Stomach (tissue), 9 donors: ENCODE results near the gene NCK1. TPM values are rescaled to one million over a fixed set of nuclear protein-coding genes. Genes with fewer than 3 reads are reported as not detected.

Experiments used
- DNase-seq, 2 donors: peaks; one replicate each; pipeline versions ENCODE4 v3.0.0 to v3.0.0-alpha.2; 2013 to 2019
- H3K27ac ChIP-seq, 5 donors: fragments of 200-600 bp in 4 of 5; sonication (generic) in 4 of 5; one replicate each; pipeline ENCODE4 v1.5.1; 2013 to 2019; ENCODE audit warnings: mild to moderate bottlenecking in 1 of 5, moderate library complexity in 1 of 5
- H3K27me3 ChIP-seq, 3 donors: fragments of 200-600 bp; sonication (generic); one replicate each; pipeline ENCODE4 v1.5.1; 2017 to 2019; ENCODE audit warnings: mixed run types in 1 of 3
- H3K36me3 ChIP-seq, 4 donors: fragments of 200-600 bp; sonication (generic); 1 replicate in 3 of 4; 2 replicates in 1 of 4; pipeline ENCODE4 v1.5.1; 2016 to 2019
- H3K4me1 ChIP-seq, 4 donors: fragments of 200-600 bp; sonication (generic); one replicate each; pipeline ENCODE4 v1.5.1; 2016 to 2019
- H3K4me3 ChIP-seq, 4 donors: fragments of 200-600 bp; sonication (generic) in 3 of 4; one replicate each; pipeline ENCODE4 v1.5.1; 2016 to 2019; ENCODE audit warnings: mild to moderate bottlenecking in 1 of 4
- H3K9me3 ChIP-seq, 4 donors: fragments of 200-600 bp; sonication (generic); one replicate each; pipeline ENCODE4 v1.5.1; 2016 to 2019
- EP300 ChIP-seq: sonication (generic); formaldehyde crosslinking; IDR thresholded peaks from one replicate; pipeline ENCODE4 v1.6.1; 2017; ENCODE audit warnings: antibody characterized with exemption
- POLR2A ChIP-seq, 4 donors: fragments of 450-650 bp; IDR thresholded peaks; one replicate each; pipeline ENCODE4 v1.6.1; 2016; ENCODE audit warnings: antibody characterized with exemption in 4 of 4, control low read depth in 2 of 4, mild to moderate bottlenecking in 1 of 4, moderate library complexity in 1 of 4
- POLR2AphosphoS5 ChIP-seq, 3 donors: sonication (generic); formaldehyde crosslinking; IDR thresholded peaks; one replicate each; pipeline ENCODE4 v1.6.1; 2016; ENCODE audit warnings: antibody characterized with exemption in 3 of 3
- WGBS, 5 donors: extraction: QIAGEN DNeasy Blood & Tissue Kit in 3 of 5; methylation state at CpG; one replicate each; pipeline versions ENCODE4 v1.1.5 to v1.1.7; 2013 to 2018; 5-methylcytosine and 5-hydroxymethylcytosine counted together
- intact Hi-C: fragments of 100-400 bp; cut with DNase I; formaldehyde crosslinking; loops from one replicate; pipeline ENCODE4 v1.15.1; 2023; ENCODE audit warnings: low total_unique reads
- polyA plus RNA-seq, 3 donors: library from polyadenylated mRNA; stranded (reverse); fragments of 200-250 nt; gene quantifications; one replicate each; pipeline ENCODE4 v1.2.3, GENCODE V29; 2013
- total RNA-seq, 5 donors: library from RNA; depleted of rRNA; stranded (reverse); fragments of >200 nt; gene quantifications; one replicate each; pipeline versions ENCODE4 v1.1.0 to v1.2.3, GENCODE V29; 2014 to 2016
- TF ChIP-seq, protein P1 (sequence below), 7 experiments: fragments of 450-650 bp in 4 of 7; fragments of 200-600 bp in 3 of 7; sonication (generic) in 3 of 7; IDR thresholded peaks; one replicate each; pipeline ENCODE4 v1.5.1; 2016 to 2019; ENCODE audit warnings: antibody characterized with exemption in 7 of 7, control low read depth in 2 of 7, mild to moderate bottlenecking in 1 of 7
- donor health status: healthy with polysubstance abuse.
- donor health status: Bipolar disorder and iron deficiency.
- donor health status: healthy.

The NCK1 gene
- total and polyA plus RNA-seq, 8 donors: 11.9 to 59.8 (median 25.2) TPM

GRCh38 chr3:136942803-136943202 lies 80.8 kb downstream of the NCK1 start:
- 80 to 94% (median 86%) methylated on average over 1 of the region's 1 CpG for WGBS, 5 donors
- DNase-seq: no peak
- no peak overlapping the region for H3K4me3 ChIP-seq
- H3K4me1 ChIP-seq: peaks cover 11 to 48% (median 25%) of the 10 kb centered on the region in 4 donors
- H3K9me3 ChIP-seq: no peaks in the 10 kb centered on the region
- H3K27ac ChIP-seq: no peak overlapping the region
- H3K27me3 ChIP-seq: no peaks in the 10 kb centered on the region
- H3K36me3 ChIP-seq: peaks cover 0 to 11% (median 10%) of the 10 kb centered on the region in 4 donors
- intact Hi-C loops: no loop called here
- TF ChIP-seq POLR2A (IDR thresholded peaks at IDR 0.05) (no peak), POLR2AphosphoS5 (IDR thresholded peaks at IDR 0.05) (no peak), EP300 (no peak)
- TF ChIP-seq, protein P1, sequence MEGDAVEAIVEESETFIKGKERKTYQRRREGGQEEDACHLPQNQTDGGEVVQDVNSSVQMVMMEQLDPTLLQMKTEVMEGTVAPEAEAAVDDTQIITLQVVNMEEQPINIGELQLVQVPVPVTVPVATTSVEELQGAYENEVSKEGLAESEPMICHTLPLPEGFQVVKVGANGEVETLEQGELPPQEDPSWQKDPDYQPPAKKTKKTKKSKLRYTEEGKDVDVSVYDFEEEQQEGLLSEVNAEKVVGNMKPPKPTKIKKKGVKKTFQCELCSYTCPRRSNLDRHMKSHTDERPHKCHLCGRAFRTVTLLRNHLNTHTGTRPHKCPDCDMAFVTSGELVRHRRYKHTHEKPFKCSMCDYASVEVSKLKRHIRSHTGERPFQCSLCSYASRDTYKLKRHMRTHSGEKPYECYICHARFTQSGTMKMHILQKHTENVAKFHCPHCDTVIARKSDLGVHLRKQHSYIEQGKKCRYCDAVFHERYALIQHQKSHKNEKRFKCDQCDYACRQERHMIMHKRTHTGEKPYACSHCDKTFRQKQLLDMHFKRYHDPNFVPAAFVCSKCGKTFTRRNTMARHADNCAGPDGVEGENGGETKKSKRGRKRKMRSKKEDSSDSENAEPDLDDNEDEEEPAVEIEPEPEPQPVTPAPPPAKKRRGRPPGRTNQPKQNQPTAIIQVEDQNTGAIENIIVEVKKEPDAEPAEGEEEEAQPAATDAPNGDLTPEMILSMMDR (IDR thresholded peaks at IDR 0.05): no peak

GRCh38 chr3:136943436-136943835 lies 81.4 kb downstream of the NCK1 start:
- H3K9me3 ChIP-seq: no peaks in the 10 kb centered on the region
- peaks cover 0 to 11% (median 10%) of the 10 kb centered on the region in 4 donors for H3K36me3 ChIP-seq
- H3K4me1 ChIP-seq: peaks cover 11 to 41% (median 25%) of the 10 kb centered on the region in 4 donors
- no peaks in the 10 kb centered on the region for H3K27me3 ChIP-seq
- 68 to 79% (median 75%) methylated on average over 3 of the region's 3 CpGs for WGBS, 5 donors
- no peak for TF ChIP-seq POLR2A (IDR thresholded peaks at IDR 0.05)
- TF ChIP-seq POLR2AphosphoS5 (IDR thresholded peaks at IDR 0.05): no peak
- TF ChIP-seq EP300: no peak
- TF ChIP-seq, protein P1 (IDR thresholded peaks at IDR 0.05): no peak
- H3K4me3 ChIP-seq: no peak overlapping the region
- peak overlapping the region in 1 of 5 donors; percentile 25 for H3K27ac ChIP-seq
- DNase-seq: no peak
- intact Hi-C loops: no loop called here

GRCh38 chr3:136946978-136947377 lies 85.0 kb downstream of the NCK1 start:
- TF ChIP-seq EP300 (no peak), POLR2A (IDR thresholded peaks at IDR 0.05) (no peak), POLR2AphosphoS5 (IDR thresholded peaks at IDR 0.05) (no peak)
- TF ChIP-seq, protein P1 (IDR thresholded peaks at IDR 0.05): no peak
- H3K36me3 ChIP-seq: peaks cover 0 to 11% (median 10%) of the 10 kb centered on the region in 4 donors
- H3K4me1 ChIP-seq: peaks cover 11 to 44% (median 24%) of the 10 kb centered on the region in 4 donors
- 76 to 98% (median 88%) methylated on average over 1 of the region's 1 CpG for WGBS, 5 donors
- intact Hi-C loops: no loop called here
- no peaks in the 10 kb centered on the region for H3K9me3 ChIP-seq
- no peak overlapping the region for H3K27ac ChIP-seq
- H3K4me3 ChIP-seq: no peak overlapping the region
- no peaks in the 10 kb centered on the region for H3K27me3 ChIP-seq
- DNase-seq: no peak

GRCh38 chr3:136947477-136947876 lies 85.5 kb downstream of the NCK1 start:
- H3K9me3 ChIP-seq: no peaks in the 10 kb centered on the region
- 44 to 46% (median 45%) methylated on average over 2 of the region's 2 CpGs for WGBS, 5 donors
- H3K27ac ChIP-seq: peak overlapping the region in 1 of 5 donors; percentile 1
- no peak overlapping the region for H3K4me3 ChIP-seq
- H3K36me3 ChIP-seq: peaks cover 0 to 11% (median 10%) of the 10 kb centered on the region in 4 donors
- intact Hi-C loops: no loop called here
- peaks cover 7 to 41% (median 20%) of the 10 kb centered on the region in 4 donors for H3K4me1 ChIP-seq
- DNase-seq: no peak
- TF ChIP-seq, protein P1 (IDR thresholded peaks at IDR 0.05): no peak
- TF ChIP-seq POLR2A (IDR thresholded peaks at IDR 0.05) (no peak), POLR2AphosphoS5 (IDR thresholded peaks at IDR 0.05) (no peak), EP300 (no peak)
- H3K27me3 ChIP-seq: no peaks in the 10 kb centered on the region
